ENCODE results near the gene SPP2. TPM values are rescaled to one million over a fixed set of nuclear protein-coding genes. Genes with fewer than 3 reads are reported as not detected.

The SPP2 gene
- total and polyA plus RNA-seq, 12 donors, result not detected

GRCh38 chr2:234096164-234096563, 45.7 kb downstream of the SPP2 start:
- peaks cover 0 to 17% (median 9%) of the 10 kb centered on the region in 7 donors for H3K27me3 ChIP-seq
- no peak overlapping the region for H3K4me3 ChIP-seq
- peaks cover 0 to 12% (median 0%) of the 10 kb centered on the region in 9 donors for H3K4me1 ChIP-seq
- DNase-seq (no peak), ATAC-seq (no peak)
- no peaks in the 10 kb centered on the region for H3K36me3 ChIP-seq
- intact Hi-C loops (cut with DNase I), result no loop called here
- TF ChIP-seq CTCF (IDR thresholded peaks at IDR 0.05), result no peak
- 96 to 97% methylated on average over 52 of the region's 52 CpGs for WGBS, 2 donors
- no peak overlapping the region for H3K27ac ChIP-seq
- H3K9me3 ChIP-seq, result no peaks in the 10 kb centered on the region

- intact Hi-C loops (cut with DNase I), result no loop called here
- ATAC-seq (no peak), DNase-seq (no peak)
- peaks cover 0 to 9% (median under 1%) of the 10 kb centered on the region in 7 donors for H3K27me3 ChIP-seq
- WGBS, 2 donors, result 84 to 88% methylated on average over 6 of the region's 6 CpGs
- no peaks in the 10 kb centered on the region for H3K4me1 ChIP-seq
- TF ChIP-seq CTCF (IDR thresholded peaks at IDR 0.05), result no peak
- no peaks in the 10 kb centered on the region for H3K9me3 ChIP-seq
- no peaks in the 10 kb centered on the region for H3K36me3 ChIP-seq
- no peak overlapping the region for H3K4me3 ChIP-seq
- H3K27ac ChIP-seq, result no peak overlapping the region
These were observed 48.2 kb downstream of the SPP2 start for GRCh38 chr2:234098681-234099080.

- 49 to 64% methylated on average over 4 of the region's 4 CpGs for WGBS, 2 donors
- no peaks in the 10 kb centered on the region for H3K4me1 ChIP-seq
- H3K27me3 ChIP-seq, result peaks cover 0 to 8% (median 0%) of the 10 kb centered on the region in 7 donors
- no peaks in the 10 kb centered on the region for H3K9me3 ChIP-seq
- no peak for TF ChIP-seq CTCF (IDR thresholded peaks at IDR 0.05)
- H3K27ac ChIP-seq, result no peak overlapping the region
- no peak overlapping the region for H3K4me3 ChIP-seq
- no peaks in the 10 kb centered on the region for H3K36me3 ChIP-seq
- intact Hi-C loops (cut with DNase I), result no loop called here
- DNase-seq (no peak), ATAC-seq (no peak)
These were observed 48.8 kb downstream of the SPP2 start for GRCh38 chr2:234099266-234099665.

GRCh38 chr2:234100686-234101085, 50.2 kb downstream of the SPP2 start:
- Histone ChIP-seq H3K9me3 (no peaks in the 10 kb centered on the region), H3K4me1 (no peaks in the 10 kb centered on the region), H3K36me3 (no peaks in the 10 kb centered on the region), H3K27me3 (peaks cover 0 to 15% (median 0%) of the 10 kb centered on the region in 7 donors), H3K4me3 (no peak overlapping the region), H3K27ac (no peak overlapping the region)
- 74 to 79% methylated on average over 4 of the region's 4 CpGs for WGBS, 2 donors
- TF ChIP-seq CTCF (IDR thresholded peaks at IDR 0.05), result no peak
- ATAC-seq (no peak), DNase-seq (no peak)
- intact Hi-C loops (cut with DNase I), result no loop called here
